COLO829 (cell line): ENCODE results near the gene TCOF1.

Experiments
- DNase-seq: peaks from one replicate; pipeline ENCODE4 v3.0.0; 2012; ENCODE audit warnings: low spot score

Gene TCOF1

DNA sequence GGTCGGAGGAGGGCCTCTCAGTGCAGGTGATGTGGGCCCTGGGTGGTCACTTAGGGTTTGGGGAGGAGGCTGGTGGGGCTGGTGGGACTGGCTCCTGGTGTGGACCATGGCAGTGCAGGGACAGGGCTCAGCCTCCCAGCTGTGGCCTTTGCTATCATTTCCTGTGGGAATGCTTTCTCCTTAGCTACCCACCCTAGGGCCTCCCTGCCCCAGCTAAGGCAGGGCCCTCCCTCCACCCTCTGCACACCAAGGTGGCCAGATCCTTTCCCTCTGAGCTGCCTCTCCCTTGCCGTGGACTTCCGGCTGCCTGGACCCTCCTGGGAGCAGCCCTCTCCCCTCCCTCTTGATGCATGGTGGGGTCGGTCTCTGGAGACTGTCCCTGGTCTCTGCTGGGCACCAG lies 32.1 kb upstream of the TCOF1 start:
- DNase-seq: no peak

DNA sequence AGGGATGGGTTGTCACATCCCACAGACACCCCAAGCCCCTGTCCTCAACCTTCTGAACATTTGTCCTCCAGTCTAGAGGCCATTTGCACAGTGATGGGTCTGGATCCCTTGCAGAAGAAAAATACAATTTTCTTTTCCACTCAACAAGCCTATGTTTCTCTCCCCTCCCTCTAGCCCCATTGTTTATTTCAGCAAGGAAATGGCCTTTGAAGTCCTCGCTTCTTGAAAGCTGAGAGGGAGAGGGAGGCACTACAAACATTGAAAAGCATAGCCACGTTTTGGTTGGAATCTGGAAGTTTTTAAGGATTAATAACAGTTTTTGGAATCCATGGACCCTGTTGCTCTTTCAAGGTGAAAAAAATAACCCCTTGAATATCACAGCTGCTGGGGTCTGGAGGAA lies 30.8 kb upstream of the TCOF1 start:
- DNase-seq: no peak

DNA sequence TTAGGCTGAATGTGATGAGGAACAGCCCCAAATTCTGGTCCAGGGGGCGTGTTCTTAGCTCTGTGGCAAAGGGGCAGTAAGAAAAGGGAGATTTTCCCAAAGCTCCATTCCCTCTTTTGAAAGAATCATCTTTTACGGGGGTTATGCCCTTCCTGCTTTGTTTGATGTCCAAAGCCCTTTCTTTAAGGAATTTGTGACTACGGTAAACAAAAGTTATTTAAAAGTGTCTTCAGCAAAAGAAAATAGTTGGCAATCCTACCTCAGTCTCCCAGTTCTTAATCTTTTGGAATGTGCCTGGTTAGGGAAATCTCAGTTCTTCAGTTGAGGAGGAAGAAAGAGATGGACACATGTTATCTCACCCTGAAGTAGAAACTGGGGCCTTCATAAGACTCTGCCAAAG lies 30.4 kb upstream of the TCOF1 start:
- no peak for DNase-seq

DNA sequence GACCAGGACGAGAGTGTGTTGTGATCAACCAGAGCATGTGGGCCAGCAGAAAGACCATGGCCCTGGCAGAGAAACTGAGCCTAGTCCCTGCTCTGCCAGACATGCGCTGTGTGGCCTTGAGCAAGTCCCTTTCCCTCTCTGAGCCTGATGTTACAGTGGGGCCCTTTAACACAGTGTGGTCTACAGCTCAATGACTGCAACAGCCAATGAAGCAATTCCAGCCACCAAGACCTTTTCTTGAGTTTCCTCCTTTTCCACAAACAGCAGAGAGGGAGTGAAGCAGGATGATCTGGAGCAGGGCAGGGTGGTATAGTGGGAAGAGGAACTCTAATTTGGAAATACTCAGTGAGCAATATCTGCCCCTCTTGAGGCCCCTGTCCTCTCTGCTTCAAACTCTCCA lies 29.0 kb upstream of the TCOF1 start:
- no peak for DNase-seq

DNA sequence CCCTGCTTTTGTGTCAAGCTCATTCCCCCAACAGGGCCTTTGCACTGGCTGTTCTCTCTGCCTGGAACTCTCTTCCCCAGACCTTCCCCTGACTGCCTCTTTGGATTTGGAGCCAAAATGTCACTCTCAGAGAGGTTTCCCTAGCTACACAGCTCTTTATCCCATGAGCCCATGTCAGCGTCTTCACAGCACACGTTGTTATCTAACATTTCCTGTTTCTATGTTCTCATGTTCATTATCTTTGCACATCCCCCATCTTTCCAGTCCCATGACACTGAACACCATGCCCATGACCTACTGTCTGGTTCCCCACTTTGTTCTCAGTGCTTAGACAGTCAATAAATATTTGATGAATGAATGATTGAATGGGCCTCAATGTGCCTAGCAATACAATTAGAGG lies 28.5 kb upstream of the TCOF1 start:
- no peak for DNase-seq

DNA sequence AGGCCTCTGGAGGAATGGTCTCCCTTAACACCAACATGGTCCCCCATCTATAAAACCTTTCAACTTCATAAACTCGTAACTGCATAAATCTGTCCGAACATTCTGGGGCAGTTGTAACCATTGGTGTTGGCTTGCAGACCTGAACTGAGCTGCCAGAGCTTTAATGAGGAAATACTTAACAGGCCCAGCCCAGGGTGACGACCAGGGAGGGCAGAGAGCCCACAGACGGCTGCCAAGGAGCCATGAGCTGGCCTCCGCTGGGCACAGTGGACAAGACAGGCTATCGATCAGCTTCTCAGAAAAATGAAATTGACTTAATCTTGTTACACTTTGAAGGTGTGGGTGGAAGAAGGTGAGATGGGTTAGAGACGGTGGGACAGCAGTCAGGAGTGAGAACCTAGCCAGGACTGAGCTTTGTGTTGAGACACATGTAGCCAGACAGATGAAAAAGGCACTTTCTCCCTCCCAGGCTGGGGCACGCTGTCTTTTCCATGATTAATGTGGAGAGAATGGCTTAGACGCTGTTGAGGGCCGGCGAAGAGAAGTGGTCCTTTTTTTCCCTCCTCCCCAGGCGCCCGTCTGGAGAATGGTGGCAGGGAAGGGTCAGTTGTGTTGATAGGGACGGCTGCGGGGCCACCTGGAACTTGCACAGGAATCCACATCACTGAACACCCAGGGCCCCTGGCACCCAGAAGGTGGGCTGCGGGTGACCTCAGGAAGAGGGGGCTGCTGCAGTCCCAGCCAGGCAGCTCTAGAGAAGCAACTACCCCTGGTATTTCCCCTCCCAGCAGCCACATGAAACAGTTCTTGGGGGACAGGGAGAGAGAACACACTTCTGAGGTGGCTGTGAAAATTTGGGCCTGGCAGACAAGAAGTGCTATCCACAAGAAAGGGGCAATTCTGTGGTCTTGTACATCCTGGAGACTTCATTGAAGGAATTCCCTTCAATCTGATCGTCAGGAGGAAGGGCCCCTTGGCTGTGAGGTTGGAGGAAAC lies 27.3 kb upstream of the TCOF1 start:
- DNase-seq: no peak

DNA sequence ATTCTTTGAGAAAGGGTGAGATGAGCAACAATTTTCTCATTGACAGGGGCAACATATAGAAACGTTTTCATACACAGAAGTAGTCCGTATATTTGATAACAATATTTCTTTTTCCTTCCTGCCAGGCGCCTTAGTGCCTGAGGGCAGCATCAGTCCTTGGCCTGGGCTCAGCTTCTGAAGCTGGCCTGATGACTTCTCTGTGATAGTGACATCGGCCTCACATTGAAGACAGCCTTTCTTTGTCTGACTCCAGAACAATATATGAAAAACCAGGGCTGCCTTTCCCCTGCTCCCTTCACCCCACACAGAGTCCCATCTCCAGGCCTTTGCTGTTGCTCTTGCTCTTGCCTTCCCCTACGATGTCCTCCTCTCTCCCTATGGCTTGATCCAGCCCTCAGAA lies 24.1 kb upstream of the TCOF1 start:
- no peak for DNase-seq

DNA sequence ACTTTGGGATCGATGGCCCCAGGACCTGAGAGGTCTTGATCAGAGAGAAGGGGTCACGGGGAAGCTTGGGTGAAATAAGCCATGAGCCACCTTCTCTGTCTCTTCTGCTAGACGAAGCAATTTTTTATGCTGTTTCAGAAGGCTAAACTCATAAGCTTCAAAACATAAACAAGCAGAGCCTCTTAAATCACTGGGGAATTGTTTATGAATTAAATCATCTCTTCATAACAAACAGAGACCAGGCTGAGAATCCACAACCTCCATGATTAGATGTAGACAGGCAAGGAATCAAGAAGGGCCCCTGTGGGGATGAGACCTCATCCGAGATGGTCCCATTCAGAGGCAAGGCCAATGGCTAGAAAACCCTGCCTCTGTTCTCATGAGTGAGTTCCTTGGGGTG lies 21.7 kb upstream of the TCOF1 start:
- DNase-seq: no peak

DNA sequence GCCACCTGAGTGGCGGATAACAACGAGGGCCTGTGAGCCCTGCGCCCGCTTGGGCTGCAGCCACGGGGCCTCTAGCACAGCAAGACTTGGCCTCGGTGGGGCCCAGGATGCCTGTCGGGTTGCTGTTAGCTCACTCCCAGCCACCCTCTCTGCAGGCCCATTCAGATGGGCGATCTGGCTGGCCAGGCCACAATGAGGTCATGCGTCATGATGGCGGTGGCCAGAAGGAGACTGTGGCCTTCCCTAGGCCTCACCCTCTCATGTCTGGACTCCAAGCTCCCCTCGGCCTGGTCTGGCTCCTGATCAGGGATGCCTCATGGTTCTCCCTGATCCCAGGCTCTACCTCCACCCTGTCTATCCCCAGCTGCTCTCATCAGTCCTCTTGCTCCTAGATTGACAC lies 19.0 kb upstream of the TCOF1 start:
- no peak for DNase-seq

DNA sequence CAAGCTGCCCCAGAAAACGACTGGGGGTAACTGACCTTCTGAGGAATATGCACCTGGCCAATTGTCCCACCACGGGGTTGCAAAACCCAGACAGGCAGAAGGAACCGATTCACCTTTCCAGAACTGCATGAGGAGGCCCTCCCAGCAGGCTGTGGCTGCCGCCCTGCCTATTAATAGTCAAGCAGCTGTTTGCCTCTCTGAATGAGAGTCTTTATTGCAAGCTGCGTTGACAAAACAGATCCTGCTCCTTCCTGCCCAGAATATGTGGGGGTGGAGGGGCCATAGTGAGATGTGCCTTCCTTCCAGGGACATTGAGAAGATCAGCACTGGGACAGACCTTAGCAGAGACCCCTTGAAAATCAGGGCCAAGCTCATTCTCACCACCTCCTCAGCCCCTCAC lies 18.3 kb upstream of the TCOF1 start:
- peak; percentile 73 for DNase-seq

DNA sequence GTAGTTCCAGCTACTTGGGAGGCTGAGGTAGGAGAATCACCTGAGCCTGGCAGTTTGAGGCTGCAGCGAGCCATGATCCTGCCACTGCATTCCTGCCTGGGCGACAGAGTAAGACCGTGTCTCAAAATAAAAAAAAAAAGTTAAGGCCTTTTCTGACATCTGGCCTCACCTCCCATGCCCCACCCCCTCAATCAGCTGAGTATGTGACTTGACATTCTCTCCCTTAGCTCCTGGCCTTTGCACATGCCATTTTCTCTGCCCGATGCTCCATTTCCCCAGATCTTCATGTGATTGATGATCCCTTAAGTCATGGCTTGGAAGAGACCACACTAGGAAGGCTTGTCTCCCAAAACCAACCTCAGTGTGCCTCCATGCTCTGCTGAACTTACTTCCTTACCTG lies 17.7 kb upstream of the TCOF1 start:
- no peak for DNase-seq

DNA sequence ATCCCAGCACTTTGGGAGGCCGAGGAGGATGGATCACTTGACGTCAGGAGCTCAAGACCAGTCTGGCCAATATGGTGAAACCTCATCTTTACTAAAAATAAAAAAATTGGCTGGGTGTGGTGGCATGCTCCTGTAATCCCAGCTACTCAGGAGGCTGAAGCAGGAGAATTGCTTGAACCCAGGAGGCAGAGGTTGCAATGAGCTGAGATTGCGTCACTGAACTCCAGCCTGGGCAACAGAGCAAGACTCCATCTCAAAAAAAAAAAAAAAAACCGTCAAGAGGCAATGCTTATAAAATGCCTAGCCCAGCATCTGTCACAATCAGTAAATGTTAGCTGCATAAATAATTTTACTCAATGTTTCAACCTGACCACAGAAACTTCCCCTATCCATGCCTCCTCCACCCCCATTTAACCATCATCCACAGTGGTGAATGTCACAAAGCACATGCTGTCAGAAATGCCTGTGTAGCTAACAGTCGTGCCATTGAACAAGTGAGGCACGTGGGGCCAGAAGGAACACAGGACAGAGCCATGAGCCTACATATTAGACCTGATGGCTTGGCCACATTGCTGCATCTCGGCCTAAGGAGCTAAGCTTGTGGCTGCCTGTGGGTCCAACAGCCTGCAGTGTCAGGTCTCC lies 16.8 kb upstream of the TCOF1 start:
- DNase-seq: no peak

DNA sequence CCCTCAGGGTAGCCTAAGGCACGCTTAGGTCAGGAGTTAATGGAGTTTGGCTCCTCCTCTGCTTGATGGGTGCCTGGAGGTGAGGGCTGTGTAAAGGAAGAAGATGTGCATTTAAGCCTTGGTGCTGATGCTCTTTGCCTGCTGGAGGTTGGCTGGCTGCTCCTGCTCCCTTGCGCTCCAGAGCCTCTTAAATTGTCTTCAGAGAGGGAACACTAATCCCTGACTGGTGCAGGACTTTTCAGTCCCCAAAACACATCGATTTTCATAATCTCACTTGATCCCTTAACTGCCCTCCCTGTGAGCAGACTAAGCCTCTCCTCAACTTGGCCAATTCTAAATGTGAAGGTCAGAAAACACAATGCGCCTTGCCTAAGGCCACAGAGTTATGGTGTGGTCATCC lies 16.2 kb upstream of the TCOF1 start:
- DNase-seq: no peak

DNA sequence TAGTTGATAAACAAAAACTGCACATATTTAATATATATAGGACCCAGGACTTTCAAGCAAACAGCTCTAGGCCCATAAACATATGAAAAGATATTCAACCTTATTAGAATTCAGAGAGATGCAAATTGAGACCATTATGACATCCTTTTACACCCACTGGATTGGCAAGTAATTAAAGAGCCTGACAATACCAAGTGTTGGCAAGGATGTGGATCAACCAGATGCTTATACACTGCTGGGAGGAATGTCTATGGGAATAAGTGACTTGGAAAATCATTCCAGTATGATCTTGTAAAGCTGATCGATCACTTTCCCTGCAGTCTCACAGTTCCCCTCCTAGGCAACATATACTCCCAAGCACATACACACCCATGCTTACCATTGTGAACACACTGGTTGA lies 15.5 kb upstream of the TCOF1 start:
- DNase-seq: no peak

DNA sequence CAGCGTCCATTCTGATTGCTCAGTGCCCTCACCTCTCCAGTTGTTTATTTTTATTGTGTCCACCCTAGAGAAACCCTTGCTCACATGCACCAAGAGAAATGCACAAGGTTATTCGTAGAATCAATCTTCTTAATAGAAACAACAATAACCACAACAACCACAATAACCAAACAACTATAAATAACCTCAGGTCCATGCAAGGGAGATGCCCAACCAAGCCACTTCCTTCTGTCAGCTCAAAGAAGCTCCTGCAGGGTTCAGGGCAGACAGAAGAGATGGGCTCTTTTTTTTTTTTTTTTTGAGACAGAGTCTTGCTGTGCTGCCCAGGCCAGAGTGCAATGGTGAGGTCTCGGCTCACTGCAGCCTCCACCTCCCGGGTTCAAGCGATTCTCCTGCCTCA lies 14.9 kb upstream of the TCOF1 start:
- DNase-seq: no peak

DNA sequence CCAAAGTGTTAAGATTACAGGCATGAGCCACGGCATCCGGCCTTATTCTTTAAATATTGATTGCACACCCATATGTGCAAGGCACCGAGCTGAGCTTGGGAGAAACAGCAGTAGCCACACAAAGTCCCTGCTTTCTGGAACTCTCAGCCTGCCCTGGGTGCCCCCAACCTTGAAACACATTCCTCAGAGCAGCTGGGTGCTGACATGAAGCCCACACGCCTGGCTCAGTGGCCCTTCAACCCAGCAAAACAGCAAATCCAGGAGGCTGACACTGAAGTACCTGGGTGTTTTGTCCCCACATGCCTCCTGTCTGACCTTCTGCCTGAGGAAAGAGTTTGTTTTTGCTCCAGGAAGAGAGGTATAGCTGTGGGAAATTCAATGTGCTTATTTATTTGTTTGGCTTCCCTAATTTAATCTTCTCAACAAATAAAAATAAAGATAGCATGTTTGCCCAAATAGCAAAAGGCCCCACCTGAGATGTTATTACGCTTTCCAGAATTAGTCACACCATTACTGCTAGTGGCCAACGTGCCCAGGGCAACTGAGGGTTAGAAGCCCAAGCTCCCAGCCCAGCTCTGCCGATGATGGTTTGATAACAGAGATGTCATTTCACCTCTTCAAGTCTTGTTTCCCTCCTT lies 13.4 kb upstream of the TCOF1 start:
- DNase-seq: no peak

DNA sequence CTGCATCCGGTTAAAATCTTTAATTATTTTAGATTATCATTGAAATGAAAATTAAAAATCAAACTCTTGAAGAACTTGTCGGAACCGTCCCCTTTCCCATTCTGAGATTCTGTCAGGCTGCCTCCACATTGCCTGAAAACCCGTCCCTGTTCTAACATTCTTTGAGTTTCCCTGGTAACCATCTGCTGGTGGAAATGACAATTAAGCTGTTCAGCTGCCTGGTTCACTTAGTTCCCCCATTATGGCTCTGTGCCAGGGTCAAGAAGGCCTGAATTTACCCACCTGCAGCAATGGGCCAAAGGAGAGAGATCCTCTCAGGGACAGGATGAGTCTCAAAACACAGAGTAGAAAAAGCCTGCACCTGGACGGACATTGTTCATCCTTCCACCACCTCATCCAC lies 11.8 kb upstream of the TCOF1 start:
- DNase-seq: no peak

DNA sequence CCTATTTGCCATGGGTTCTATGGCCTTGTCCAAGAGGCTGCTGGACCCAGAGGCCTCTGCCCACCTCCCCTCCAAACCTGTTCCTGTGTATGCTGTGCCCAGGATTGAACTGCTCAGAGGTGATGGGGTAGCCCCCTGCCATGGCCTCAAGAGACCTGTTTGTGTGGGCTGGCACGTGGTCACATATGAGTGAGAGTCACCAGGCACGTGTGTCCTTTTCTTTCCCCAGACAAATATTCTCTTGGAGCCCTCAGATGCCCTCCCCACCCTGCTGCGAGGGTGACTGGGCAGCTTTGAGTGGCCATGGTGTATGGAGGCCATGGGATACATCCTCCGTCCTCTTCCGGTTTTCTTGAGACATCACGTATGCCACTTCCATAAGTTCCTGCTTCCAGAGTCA lies 10.9 kb upstream of the TCOF1 start:
- no peak for DNase-seq

DNA sequence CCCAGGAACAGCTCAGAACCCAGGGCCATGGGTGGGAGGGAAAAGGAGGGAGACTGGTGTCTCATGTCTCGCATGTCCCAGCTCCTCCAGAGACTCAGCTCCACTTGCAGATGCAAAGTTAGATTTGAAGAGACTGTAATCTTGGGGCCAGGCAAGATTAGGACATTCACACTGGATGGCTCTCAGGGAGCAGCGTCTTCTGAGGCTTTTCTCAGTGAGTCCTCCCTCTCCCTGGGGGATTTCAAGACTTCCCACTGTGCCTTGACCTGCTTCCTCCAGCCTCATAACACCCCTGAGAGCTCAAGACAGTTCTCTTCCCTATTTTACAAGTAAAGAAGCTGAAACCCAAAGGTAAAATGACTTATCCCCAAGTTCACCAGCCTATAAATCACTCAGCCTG lies 10.5 kb upstream of the TCOF1 start:
- no peak for DNase-seq

DNA sequence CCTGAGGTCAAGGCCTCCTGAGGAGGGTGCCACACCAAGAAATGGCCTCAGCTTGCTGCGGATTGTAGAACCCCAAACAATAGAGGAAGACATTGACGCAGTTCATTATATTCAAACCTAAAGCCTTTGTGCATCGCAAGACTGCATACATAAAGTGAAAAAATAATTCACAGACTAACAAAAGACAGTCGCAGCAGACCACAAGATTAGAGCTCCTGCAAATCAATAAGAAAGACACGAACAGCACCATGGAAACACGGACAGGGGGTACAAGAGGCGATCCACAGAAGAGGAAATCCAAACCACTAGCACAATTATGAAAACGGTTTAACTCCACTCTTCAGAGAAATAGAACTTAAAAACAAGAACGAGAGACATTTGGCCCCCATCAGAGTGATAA lies 10.0 kb upstream of the TCOF1 start:
- no peak for DNase-seq

DNA sequence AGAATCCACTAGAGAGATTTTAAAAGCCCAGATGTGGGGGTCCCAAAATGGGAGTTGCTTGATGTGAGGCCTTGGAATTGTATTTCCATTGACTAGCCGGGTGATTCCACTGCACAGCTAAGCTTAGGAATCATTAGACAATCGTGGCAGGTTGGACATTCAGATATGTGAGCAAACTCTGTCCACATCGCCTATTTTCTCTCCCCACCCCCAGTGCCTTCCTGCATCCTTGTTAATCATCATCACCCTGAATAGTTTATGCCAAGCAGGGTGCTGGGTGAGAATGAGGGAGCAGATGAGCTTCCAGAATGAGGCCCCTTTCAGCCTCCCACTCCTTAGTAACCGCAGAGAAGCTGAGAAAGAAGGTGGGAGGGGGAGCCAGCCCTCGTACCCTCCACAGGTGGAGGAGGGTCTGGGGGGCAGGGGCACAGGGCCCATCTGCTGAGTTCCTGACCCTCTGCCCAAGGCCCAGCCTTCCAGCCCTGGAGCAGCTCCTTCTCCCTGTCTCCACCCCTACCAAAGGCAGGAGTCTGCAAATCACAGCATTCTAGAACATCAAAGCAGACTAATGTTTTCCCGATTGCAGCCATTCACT lies 7.7 kb upstream of the TCOF1 start:
- no peak for DNase-seq

DNA sequence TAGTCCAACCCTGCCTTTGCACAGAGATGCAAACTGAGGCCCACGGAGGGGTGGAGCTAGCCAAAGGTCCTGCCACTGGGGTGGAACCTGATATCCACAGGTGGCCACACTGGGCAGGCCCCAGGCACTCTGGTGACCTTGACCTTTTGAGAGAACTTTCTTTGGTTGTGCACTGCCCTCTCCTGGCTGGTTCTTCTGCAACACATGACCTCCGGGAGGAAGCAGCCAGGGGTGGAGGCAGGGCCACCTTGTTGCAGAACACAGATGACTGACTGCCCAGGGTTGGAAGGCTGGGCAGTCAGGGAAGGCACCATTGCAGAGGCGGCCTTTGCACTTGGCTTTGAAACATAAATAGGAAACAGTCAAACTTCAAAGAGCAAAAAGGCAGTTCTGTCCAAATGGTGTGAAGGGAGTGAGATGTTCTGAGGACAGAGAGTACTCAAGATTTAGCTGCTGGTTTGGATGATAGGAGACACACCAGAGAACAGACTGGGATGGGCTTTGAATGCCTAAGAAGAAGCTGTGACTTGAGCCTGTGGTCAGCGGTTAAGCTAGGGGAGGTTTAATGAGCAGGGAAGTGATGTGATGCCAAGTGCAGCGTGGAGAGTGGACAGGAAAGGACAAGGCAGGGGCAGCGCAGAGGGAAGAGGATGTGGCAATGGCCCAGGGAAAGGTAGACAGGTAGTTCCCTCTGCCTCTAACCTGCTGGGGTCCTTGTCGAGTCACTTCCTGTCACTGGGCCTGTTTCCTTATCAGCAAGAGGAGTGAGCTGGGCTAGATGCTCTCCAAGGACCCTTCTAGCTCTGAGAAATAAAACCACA lies 6.8 kb upstream of the TCOF1 start:
- peak; percentile 69 for DNase-seq
